Measurements from ENCODE around the gene ZC3H18. TPM values are rescaled to one million over a fixed set of nuclear protein-coding genes. Genes with fewer than 3 reads are reported as not detected.

The ZC3H18 gene
- polyA plus RNA-seq (ENCODE audit: insufficient read length in 3 of 3), result 10 to 100 TPM; 27.1 to 29.6 (median 29.2) TPM

DNA sequence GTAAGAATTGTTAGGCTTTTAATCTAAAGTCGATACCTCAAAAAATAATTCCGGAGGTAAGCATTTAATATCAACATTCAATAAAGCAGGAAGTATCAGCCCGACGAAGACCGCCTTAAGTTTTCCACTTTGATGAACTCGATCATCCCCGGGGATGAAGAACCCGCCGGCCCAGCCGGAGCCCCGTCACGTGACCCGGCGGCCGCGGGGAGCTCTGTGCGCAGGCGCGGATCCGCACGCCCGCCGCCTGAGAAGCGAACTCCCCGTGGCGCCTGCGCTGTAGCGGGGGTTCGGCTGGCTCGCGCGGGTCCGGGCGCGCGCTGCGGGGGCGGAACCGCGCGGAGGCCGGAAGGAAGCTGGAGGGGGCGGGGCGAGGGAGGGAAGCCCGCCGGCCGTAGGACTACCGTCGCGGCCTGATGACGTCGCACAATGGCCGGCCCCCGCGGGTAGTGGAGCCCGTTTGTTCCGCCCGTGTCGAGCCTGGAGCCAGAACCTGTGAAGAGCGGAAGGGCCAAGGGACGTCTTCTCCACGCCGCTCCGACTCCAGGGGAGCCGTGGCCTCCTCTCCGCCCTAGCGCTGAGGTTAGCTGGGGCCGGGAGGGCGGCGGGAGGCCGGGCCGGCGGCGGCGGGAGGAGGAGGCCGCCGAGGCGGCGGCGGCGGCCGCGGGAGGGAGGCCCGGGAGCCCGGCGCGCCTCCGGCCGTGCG is at the start of gene ZC3H18:
ZC3H18 (plus strand) TSS at position 419 of the 706 bp plus-strand sequence. CDS start 6,721 bp downstream, outside the sequence.
- DNase-seq (ENCODE audit: low read depth in 3 of 3, low spot score in 2 of 3), result peak; percentile 82 to 94 (median 93)

DNA sequence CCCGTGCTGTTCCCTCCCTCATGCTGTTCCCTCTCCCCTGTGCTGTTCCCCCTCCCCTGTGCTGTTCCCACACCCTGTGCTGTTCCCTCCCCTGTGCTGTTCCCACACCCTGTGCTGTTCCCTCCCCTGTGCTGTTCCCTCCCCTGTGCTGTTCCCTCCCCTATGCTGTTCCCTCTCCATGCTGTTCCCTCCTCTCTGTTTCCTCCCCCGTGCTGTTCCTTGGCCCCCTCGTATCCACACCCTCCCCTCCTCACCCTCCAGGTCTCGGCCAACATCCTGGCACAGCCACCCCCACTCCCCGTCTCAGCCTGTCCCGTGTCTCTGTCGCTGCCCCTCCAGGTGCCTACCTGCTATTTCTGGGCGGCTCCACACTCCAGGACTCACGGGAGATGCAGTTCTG is 48.5 kb upstream of the ZC3H18 start:
- DNase-seq (ENCODE audit: low read depth in 3 of 3, low spot score in 2 of 3), result no peak

DNA sequence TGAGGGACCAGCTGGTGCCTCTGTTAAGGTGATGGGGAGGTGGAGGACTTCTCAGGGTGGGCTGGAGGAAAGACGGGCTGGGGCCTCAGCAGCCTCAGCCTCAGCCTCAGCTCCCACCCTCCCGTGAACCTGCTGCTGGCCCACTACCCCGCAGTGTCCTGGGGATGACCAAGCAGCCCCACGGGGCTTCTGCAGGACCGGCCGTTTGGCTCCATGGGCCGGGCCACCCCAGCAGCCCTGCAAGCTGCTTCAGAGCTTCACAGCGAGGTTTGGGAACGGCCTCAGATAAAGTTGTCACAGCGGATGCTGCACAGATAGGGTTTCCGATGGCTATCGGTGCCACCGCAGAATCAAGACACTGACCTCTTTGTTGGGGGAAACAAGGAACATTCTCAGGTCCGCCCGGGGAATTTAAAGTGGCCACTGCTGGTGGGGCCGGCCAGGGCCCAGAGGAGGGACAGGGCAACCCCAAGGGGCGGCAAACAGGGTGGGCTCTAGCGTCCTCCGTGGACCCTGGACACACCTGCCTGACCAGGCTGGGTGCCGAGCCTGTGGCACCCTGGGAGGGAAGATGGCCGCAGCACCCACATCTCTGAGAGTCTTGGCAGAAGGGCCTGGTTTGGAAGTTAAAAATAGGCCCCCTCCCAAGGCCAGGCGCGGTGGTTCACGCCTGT is 47.8 kb upstream of the ZC3H18 start:
- DNase-seq (ENCODE audit: low read depth in 3 of 3, low spot score in 2 of 3), result no peak

DNA sequence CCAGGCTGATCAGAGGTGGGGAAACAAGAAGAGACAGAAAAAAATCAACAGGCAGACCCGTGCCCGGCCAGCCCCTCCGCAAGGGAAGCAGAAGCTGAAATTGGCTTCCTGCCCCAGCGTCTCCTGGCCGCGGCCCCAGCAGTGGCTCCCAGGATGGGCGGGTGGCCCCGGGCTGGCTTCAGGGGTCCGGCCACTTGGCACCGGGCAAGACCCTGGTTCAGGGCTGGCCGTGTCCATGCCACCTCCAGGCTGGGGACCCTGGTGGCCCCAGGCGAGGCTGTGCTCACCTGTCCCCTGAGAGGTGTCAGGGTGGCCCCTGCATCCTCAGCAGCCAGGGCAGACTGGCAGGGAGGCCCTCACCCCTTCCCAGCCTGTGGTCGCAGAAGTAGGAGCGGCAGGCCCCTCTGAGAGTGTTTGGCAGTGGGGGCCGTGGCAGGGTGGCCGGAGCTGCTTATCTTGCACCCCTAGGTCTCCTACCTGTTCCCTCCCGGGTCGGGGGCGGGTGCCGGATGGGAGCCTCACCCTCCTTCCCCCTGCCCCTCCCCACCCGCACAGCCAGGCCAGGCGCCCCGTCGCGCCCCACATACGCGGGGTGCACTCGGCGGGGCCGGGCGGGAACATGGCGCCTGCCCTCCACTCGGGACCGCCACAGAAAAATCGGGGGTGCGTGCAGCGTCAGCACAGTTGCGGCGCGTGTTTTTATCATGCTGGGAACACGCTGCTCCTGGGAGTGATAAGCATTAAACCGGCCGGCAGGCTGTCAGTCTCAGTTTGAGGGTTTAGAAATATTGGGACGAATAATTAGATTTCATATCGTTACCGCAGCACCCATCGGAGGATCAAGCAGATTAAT is 46.7 kb upstream of the ZC3H18 start:
- no peak for DNase-seq (ENCODE audit: low read depth in 3 of 3, low spot score in 2 of 3)

DNA sequence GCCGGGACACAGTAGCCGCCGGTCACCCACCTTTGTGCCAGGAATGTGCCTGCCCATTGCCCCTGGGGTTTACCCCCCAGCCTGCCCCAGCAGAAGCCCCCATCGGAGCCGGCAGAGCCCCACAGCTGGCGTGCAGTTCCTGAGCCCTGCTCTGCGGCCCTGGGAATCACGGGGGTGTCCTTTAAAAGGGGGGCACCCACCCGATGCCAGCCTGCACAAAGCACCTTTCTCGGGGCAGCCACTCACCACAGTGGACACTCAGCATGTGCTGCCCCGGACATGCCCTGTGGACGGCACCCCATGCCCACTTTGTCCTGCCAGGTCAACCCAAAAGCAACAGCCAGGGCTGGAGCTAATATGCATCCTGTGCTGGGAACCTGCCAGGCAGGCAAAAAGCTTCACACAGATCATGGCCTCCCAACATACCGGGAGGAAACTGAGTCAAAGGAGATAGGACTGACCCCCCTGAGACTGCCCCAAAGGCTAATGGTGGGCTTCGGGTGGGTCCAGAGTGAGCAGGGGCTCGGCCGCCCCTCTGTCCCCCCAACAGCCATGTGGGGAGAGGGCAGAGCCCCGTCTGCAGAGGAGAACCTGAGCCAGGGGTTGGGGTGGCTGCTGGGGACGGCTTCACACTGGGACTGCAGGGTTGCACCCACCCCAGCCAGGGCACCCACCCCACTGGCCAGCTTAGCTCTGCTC is 45.8 kb upstream of the ZC3H18 start:
- no peak for DNase-seq (ENCODE audit: low read depth in 3 of 3, low spot score in 2 of 3)

DNA sequence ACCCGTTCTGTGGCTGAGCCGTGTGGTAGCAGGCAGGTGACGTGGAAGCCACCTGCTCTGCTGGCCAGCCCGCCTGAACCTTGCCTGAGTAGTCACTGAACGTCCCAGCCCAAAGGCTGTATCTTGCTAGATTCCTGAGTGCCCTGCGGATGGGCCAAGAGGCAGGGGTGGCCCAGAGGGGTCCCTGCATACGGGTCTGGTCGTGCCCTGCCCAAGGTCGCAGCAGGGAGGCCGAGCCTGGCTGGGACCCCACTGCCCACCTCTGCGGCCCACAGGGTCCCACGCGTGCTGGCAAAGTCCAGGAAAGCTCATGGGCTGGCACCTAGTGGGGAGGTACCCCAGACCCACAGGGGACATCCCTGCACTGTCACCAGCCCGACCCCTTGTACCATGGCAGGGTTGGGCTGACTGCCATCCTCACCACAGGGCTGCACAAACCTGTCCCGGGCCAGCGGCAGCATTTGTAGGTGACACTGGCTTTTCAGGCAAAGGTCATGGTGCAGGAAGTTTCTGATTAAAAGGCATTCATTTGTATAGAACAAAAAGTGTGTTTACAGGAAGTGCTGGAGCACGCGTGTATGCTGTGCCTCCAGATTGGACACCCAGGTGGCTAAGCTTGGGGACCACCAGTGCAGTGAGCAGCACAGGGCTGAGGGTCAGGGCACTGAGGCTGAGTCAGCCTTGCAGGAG is 45.1 kb upstream of the ZC3H18 start:
- no peak for DNase-seq (ENCODE audit: low read depth in 3 of 3, low spot score in 2 of 3)

DNA sequence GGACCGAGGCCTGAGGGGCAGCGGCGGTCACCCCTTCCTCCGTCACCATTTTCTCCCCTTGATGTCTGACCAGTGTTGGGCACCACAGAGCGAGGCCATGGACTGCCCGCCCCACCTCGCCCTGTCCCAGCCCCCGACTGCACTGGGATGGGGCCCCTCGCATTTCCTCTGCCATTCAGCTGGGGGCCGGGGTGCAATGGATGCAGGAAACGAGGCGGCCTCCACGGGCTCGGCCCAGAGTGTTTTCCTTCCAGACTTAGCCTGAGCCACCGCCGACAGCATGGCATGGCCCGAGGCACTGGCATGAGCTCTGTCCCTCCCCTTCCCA is 44.6 kb upstream of the ZC3H18 start:
- no peak for DNase-seq (ENCODE audit: low read depth in 3 of 3, low spot score in 2 of 3)

DNA sequence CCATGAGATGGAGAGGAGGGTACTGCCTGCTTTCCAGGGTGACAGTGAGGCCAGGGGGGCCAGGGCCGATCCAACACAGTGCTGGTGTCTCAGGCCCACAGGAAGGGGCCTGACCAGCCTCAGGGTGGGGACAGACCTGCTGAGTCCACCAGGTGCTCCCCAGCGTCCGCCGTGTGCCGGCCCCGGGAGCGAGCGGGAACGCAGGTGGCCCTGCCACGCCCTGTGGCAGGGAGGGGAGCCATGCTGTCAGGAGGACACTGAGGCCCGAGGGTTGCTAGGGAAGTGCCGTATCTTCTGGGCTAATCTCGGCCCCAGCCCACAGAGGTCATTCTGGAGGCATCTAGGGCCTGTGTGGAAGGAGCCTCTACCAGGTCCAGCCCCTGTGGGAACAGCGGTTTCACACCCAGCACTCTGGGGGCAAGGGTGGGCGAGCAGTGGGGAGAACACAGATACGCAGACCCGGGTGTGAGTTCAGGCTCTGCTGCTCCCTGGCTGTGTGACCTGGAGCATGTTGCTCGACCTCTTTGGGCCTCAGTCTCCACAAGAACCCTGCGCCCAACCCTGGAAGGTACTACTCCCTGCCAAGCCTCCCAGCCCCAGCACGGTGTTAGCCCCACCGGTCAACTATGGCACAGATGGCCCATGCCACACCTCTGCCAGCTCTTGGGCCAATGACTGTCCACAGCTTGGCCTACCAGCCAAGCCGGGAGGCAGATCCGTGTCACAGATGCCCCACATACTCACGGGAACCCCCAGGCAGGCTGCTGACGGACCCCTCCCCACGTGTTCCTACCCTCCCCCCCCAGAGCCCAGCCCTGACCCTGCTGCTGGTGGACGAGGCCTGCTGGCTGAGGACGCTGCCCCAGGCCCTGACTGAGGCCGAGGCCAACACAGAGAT is 43.9 kb upstream of the ZC3H18 start:
- no peak for DNase-seq (ENCODE audit: low read depth in 3 of 3, low spot score in 2 of 3)

DNA sequence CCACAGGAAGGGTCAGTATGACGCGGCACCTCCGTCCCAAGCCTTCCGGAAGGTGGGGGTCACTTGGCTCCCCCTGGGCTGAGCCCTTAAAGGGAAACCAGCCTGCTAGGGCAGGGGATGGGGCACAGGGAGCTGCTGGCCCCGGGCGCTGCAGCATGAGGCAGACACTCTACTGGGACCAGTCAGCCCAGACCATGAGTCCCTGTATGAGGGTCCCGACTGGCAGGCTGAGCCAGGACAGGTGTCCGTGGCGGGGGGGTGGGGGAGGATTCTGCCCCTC is 43.4 kb upstream of the ZC3H18 start:
- no peak for DNase-seq (ENCODE audit: low read depth in 3 of 3, low spot score in 2 of 3)

DNA sequence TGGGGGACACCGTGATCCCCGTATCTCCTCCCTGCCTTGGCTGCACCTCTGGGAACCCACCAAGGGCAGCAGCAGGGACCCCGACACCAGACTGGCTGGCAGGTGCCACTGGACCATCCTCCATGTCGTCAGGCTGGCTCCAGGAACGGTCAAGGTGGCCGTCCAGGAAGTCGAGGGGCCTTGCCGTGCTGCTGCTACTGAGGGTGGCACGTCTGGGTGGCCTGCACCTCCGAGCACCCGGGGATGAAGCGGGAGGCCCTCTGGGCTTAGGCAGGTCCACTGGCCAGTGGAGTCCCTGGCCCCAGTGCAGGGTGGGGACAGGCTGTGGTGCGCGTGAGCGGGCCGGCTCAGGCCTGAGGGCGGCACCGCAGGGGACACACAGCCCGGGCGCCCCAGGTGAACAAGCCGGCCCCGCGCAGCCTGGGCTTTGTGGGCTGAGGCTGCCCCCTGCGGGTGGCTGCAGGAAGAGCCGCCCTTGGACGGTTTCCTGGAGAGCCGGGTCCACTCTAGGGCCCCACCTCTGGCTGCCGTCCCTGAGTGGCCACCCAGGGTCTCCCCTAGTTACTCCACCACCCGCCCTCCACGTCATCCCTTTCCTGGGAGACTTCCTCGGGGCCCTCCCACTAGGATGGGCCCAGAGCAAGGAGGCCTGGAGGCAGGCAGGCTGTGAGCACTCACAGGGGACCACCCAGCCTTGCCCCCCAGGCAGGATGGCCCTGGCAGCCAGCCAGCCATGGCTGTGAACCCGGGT is 42.8 kb upstream of the ZC3H18 start:
- DNase-seq (ENCODE audit: low read depth in 3 of 3, low spot score in 2 of 3), result no peak

DNA sequence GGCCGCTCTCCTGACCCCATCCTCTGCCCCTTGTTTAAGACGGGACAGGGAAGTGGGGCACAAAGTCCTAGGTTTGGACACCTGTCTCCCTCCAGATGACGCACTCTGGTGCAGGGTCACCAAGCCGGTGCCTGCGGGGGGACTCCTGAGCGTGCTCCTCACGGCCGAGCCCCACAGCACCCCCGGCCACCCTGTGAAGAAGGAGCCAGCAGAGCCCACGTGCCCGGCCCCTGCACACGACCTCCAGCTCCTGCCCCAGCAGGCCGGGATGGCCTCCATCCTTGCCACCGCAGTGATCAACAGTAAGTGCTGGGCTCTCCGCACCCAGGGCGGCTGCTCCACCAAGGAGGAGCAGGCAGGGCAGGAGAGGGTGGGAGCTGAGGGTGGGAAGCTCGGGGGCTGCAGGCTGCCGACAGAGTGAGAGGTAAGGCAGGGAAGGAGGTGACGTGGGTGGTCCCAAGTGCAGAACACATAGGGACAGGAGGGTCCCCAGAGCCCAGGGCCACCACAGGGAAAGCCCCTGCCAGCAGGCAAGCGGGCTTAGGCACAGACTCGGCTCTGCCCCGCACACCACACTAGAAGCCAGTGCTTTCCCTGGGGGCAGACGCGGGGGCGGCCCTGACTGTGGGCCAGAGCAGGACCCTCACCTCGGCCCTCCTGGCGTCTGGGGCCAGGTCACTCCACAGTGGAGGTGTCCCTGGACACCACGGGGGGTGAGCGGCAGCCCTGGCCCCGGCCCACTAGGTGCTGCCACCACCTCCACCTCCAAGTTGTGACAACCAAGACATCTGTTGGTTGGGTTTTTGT is 42.1 kb upstream of the ZC3H18 start:
- DNase-seq (ENCODE audit: low read depth in 3 of 3, low spot score in 2 of 3), result no peak

DNA sequence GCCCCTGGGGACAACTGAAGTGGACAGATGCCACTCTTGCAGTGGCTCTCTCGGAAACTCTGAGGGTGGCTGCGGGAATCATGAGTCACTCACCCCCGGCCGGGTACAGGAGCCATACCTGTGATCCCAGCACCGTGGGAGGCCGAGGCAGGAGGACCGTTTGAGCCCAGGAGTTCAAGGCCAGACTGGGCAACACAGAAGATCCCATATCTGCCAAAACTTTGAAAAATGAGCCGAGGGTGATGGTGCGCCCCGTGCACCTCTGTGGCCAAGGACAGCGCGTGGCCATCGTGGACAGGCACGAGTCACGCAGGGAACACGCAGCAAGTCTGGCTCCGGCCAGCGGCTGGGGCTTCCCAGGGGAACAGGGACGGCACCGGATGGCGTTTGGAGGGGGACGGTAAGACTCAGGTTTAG is 41.3 kb upstream of the ZC3H18 start:
- no peak for DNase-seq (ENCODE audit: low read depth in 3 of 3, low spot score in 2 of 3)

DNA sequence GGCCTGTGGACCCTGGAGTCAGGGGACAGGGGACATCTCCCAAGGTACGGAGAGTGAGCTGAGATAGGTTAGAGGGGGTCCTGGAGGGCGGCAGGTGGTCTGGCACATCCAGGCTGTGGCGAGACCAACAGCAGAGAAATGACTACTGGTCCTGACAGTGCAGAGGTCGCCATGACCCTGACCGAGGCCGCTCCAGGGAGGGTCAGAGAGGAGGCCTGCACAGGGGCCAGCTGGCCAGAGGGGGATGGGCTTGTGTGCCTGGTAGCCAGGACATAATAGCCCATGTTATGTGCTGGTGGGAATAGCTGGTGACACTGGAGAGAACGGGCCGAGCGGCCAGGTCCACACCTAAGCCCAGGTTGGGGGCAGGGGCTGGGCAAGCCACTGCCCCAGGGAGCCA is 40.6 kb upstream of the ZC3H18 start:
- no peak for DNase-seq (ENCODE audit: low read depth in 3 of 3, low spot score in 2 of 3)

DNA sequence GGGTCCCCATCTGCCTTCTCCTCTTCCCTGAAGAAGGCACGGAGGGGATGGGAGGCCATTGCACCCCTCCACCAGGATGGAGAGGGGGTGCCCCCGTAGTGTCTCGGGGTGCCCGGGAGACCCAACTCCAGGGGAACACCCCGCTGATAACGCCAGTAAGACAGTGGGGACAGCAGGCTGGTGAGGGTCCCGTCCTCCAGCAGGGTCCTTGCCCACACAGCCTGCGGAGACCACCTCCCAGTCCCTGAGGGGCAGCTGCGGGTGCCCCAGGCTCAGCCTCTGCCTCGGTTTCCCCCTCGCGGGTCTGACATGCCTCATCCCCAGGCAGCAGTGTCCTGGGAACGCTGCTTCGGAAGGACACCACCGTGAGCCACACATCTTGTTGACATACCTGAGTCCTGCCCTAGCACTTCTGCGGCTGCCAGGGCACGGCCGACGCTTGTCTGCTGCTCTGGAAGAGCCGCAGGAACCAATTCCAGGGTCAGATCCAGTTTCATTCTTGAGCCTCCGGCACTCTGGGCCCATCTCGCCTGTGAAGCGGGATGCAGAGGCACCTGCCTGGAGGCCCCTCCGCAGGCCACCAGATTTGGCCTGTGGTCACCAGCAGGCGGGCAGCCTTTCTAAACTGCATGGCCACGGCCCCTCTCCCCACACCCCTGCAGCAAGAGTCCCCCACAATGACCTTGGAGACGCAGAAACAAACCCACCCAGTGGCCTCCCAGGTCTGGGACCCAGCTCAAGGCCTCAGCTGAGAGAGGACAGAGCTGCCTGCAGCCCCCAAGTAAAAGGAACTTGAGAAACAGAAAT is 39.9 kb upstream of the ZC3H18 start:
- DNase-seq (ENCODE audit: low read depth in 3 of 3, low spot score in 2 of 3), result no peak

DNA sequence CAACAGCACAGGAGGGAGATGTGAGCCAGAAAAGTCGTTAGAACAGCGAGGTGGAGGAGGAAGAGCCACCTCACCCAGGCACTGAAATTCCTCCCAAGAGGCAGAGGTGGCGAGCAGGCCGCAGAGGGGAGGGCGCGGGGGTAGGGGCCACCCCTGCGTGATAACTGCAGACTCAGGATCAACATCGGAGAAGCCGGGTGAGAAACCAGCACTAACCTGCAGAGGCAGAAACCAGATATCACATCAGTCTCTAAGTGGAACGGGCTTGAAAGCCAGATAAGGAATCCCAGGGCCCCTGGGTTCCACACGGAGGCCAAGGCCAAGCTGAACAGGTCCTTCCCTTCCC is 39.4 kb upstream of the ZC3H18 start:
- DNase-seq (ENCODE audit: low read depth in 3 of 3, low spot score in 2 of 3), result no peak

DNA sequence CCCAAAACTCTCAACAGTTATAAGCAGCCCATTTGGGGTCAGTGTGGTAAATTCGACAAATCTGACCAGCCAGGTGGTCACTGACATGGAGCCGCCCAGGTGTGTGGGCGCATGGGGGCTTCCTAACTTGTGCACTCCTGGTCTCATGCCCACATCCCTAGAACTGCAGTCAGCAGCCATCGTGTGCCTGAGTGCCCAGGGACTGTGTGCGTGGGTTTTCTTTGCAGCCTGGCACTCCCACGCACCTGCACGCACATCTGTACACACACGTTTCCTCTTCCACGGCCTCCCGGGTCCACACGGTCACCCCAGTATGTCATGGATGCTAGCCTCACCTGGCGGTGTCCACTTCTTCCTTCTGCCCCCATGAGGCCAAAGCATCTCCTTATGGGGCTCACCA is 38.9 kb upstream of the ZC3H18 start:
- DNase-seq (ENCODE audit: low read depth in 3 of 3, low spot score in 2 of 3), result no peak

DNA sequence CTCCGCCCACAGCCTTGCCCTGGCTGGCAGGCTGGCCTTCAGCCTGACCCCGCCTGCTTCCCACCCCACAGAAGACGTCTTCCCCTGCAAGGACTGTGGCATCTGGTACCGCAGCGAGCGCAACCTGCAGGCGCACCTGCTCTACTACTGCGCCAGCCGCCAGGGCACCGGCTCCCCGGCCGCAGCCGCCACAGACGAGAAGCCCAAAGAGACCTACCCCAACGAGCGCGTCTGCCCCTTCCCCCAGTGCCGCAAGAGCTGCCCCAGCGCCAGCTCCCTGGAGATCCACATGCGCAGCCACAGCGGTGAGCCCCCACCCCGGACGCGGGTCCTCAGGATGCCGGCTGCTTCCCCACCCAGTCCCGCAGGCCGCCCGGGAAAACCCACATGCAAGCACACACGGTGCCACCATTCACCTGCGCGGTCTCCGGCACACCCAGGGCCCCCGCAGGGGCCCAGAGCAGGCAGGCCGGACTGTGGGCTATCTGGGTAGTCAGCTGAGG is 38.2 kb upstream of the ZC3H18 start:
- no peak for DNase-seq (ENCODE audit: low read depth in 3 of 3, low spot score in 2 of 3)
